ENCODE data around the gene ADGRF3.

Gene ADGRF3, protein sequence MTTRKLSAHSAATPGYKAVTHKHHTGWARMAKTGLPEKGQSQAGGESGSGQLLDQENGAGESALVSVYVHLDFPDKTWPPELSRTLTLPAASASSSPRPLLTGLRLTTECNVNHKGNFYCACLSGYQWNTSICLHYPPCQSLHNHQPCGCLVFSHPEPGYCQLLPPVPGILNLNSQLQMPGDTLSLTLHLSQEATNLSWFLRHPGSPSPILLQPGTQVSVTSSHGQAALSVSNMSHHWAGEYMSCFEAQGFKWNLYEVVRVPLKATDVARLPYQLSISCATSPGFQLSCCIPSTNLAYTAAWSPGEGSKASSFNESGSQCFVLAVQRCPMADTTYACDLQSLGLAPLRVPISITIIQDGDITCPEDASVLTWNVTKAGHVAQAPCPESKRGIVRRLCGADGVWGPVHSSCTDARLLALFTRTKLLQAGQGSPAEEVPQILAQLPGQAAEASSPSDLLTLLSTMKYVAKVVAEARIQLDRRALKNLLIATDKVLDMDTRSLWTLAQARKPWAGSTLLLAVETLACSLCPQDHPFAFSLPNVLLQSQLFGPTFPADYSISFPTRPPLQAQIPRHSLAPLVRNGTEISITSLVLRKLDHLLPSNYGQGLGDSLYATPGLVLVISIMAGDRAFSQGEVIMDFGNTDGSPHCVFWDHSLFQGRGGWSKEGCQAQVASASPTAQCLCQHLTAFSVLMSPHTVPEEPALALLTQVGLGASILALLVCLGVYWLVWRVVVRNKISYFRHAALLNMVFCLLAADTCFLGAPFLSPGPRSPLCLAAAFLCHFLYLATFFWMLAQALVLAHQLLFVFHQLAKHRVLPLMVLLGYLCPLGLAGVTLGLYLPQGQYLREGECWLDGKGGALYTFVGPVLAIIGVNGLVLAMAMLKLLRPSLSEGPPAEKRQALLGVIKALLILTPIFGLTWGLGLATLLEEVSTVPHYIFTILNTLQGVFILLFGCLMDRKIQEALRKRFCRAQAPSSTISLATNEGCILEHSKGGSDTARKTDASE

GRCh38 chr2:26346454-26347053, at the start of gene ADGRF3:
Gene ADGRF3 (minus strand): TSS chr2:26346789. CDS start chr2:26346234, 555 bp downstream.
- no peak for DNase-seq (ENCODE audit: low read depth)
- H3K4me3 ChIP-seq (ENCODE audit: low read length): peak within 1 kb of the TSS; percentile 93

GRCh38 chr2:26395394-26395793, 48.8 kb upstream of the ADGRF3 start:
- no peak for DNase-seq (ENCODE audit: low read depth)
- H3K4me3 ChIP-seq (ENCODE audit: low read length): no peak overlapping the region

More at GRCh38 chr2:26346454-26347053, at the start of gene ADGRF3:
- TF ChIP-seq, protein P1, sequence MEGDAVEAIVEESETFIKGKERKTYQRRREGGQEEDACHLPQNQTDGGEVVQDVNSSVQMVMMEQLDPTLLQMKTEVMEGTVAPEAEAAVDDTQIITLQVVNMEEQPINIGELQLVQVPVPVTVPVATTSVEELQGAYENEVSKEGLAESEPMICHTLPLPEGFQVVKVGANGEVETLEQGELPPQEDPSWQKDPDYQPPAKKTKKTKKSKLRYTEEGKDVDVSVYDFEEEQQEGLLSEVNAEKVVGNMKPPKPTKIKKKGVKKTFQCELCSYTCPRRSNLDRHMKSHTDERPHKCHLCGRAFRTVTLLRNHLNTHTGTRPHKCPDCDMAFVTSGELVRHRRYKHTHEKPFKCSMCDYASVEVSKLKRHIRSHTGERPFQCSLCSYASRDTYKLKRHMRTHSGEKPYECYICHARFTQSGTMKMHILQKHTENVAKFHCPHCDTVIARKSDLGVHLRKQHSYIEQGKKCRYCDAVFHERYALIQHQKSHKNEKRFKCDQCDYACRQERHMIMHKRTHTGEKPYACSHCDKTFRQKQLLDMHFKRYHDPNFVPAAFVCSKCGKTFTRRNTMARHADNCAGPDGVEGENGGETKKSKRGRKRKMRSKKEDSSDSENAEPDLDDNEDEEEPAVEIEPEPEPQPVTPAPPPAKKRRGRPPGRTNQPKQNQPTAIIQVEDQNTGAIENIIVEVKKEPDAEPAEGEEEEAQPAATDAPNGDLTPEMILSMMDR (conservative IDR thresholded peaks at IDR 0.05; ENCODE audit: low read depth, low read length): no peak

GRCh38 chr2:26394694-26395093, 48.1 kb upstream of the ADGRF3 start:
- TF ChIP-seq, protein P1 (conservative IDR thresholded peaks at IDR 0.05; ENCODE audit: low read depth, low read length): no peak
- H3K4me3 ChIP-seq (ENCODE audit: low read length): no peak overlapping the region
- DNase-seq (ENCODE audit: low read depth): no peak

More at GRCh38 chr2:26395394-26395793, 48.8 kb upstream of the ADGRF3 start:
- TF ChIP-seq, protein P1 (conservative IDR thresholded peaks at IDR 0.05; ENCODE audit: low read depth, low read length): no peak

DNA sequence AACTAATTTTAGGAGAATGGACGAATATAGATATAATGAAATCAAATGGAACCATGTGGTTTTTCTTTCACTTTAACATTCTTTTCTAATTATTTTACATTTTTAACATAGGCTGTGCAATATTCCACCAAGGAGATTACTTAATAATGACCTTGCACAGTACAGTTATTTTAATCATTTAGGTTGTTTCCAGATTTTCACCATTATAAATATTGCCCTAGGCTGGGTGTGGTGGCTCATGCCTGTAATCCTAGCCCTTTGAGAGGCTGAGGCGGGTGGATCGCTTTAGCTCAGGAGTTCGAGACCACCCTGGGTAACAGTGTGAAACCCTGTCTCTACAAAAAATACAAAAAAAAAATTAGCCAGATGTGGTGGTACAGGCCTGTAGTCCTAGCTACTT, 40.6 kb upstream of the ADGRF3 start:
- no peak for DNase-seq (ENCODE audit: low read depth)
- TF ChIP-seq, protein P1 (conservative IDR thresholded peaks at IDR 0.05; ENCODE audit: low read depth, low read length): no peak
- H3K4me3 ChIP-seq (ENCODE audit: low read length): no peak overlapping the region

DNA sequence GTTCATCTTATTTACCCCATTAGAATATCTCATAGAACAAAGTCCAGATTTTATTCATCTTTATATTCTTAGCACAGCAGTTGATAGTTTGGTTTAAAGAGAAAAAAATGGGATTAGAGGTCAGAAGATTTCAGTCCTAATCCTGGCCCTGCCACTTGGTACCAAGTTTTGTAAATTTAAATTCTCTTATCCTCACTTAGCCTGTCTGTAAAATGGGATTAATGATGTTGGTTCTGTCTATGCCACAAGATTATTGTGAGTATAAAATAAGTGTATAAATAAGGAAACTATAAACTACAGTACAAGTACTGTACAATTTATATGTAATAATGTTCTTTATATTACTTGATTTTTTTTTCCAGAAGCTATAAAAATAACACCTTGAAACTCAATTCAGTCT, 38.0 kb upstream of the ADGRF3 start:
- DNase-seq (ENCODE audit: low read depth): no peak
- H3K4me3 ChIP-seq (ENCODE audit: low read length): no peak overlapping the region
- TF ChIP-seq, protein P1 (conservative IDR thresholded peaks at IDR 0.05; ENCODE audit: low read depth, low read length): no peak

- DNase-seq (ENCODE audit: low read depth): no peak
- H3K4me3 ChIP-seq (ENCODE audit: low read length): no peak overlapping the region
- TF ChIP-seq, protein P1 (conservative IDR thresholded peaks at IDR 0.05; ENCODE audit: low read depth, low read length): no peak
These were observed 37.6 kb upstream of the ADGRF3 start for GRCh38 chr2:26384183-26384582.

All from retinal pigment epithelial cell (primary cell).